Uterus (tissue), 4 donors: ENCODE results near the gene RBM14. TPM values are rescaled to one million over a fixed set of nuclear protein-coding genes. Genes with fewer than 3 reads are reported as not detected.
"Not testable (repeated sequence)": the region's sequence is repeated elsewhere in the genome, so short reads cannot be mapped to it uniquely, and the experiment has no call there.

Source experiments
- DNase-seq, 2 donors: peaks; one replicate each; pipeline ENCODE4 v3.0.0-alpha.2; 2019 to 2020
- H3K27ac ChIP-seq, 2 donors: fragments of 200-600 bp; sonication (generic); 1 replicate in 1 of 2; 2 replicates in 1 of 2; pipeline ENCODE4 v1.5.1; 2016 to 2018
- H3K27me3 ChIP-seq, 2 donors: fragments of 200-600 bp; sonication (generic); one replicate each; pipeline ENCODE4 v1.5.1; 2018 to 2019; ENCODE audit warnings: control low read depth in 1 of 2
- H3K36me3 ChIP-seq, 2 donors: fragments of 200-600 bp; sonication (generic); one replicate each; pipeline ENCODE4 v1.5.1; 2019; ENCODE audit warnings: control low read depth in 1 of 2
- H3K4me1 ChIP-seq, 2 donors: fragments of 200-600 bp; sonication (generic); one replicate each; pipeline ENCODE4 v1.5.1; 2018 to 2019; ENCODE audit warnings: control low read depth in 1 of 2
- H3K4me3 ChIP-seq, 2 donors: fragments of 200-600 bp; sonication (generic); 1 replicate in 1 of 2; 2 replicates in 1 of 2; pipeline ENCODE4 v1.5.1; 2018 to 2019; ENCODE audit warnings: mild to moderate bottlenecking in 1 of 2
- H3K9me3 ChIP-seq, 2 donors: fragments of 200-600 bp; sonication (generic); one replicate each; pipeline ENCODE4 v1.5.1; 2019; ENCODE audit warnings: control low read depth in 1 of 2
- CTCF ChIP-seq, 4 experiments: fragments of 200-600 bp in 2 of 4; fragments of 450-650 bp in 2 of 4; sonication (generic) in 2 of 4; IDR thresholded peaks; one replicate each; pipeline ENCODE4 v1.5.1; 2016 to 2019; ENCODE audit warnings: antibody characterized with exemption in 4 of 4, mild to moderate bottlenecking in 2 of 4, moderate library complexity in 1 of 4
- POLR2A ChIP-seq, 2 donors: fragments of 450-650 bp; IDR thresholded peaks; one replicate each; pipeline ENCODE4 v1.6.1; 2016; ENCODE audit warnings: antibody characterized with exemption in 2 of 2, mild to moderate bottlenecking in 1 of 2, moderate library complexity in 1 of 2
- intact Hi-C: fragments of 100-400 bp; cut with DNase I; formaldehyde crosslinking; loops from one replicate; pipeline ENCODE4 v1.15.1; 2023; ENCODE audit warnings: low total_unique reads
- total RNA-seq, 4 donors: library from RNA; depleted of rRNA in 3 of 4; stranded (reverse); fragments of >200 nt in 3 of 4; gene quantifications; one replicate each; pipeline versions ENCODE4 v1.1.0 to v1.2.4, GENCODE V29; 2014 to 2023
- donor health status: DM: yes; HTN: yes; CAD: no.

Gene RBM14
- total RNA-seq, 4 donors from 2014 or later, result 15.1 to 86.4 (median 53.2) TPM

GRCh38 chr11:66586136-66586535 is 30.3 kb upstream of the RBM14 start:
- H3K36me3 ChIP-seq, result no peaks in the 10 kb centered on the region
- H3K4me3 ChIP-seq, result no peak overlapping the region
- no peaks in the 10 kb centered on the region for H3K4me1 ChIP-seq
- DNase-seq, result no peak
- no peak for TF ChIP-seq CTCF (IDR thresholded peaks at IDR 0.05)
- TF ChIP-seq POLR2A (IDR thresholded peaks at IDR 0.05), result no peak
- no peaks in the 10 kb centered on the region for H3K9me3 ChIP-seq
- H3K27me3 ChIP-seq, result no peaks in the 10 kb centered on the region
- intact Hi-C loops, result no loop called here
- H3K27ac ChIP-seq, result no peak overlapping the region

- H3K27me3 ChIP-seq, H3K27ac ChIP-seq, H3K4me3 ChIP-seq, intact Hi-C loops, H3K9me3 ChIP-seq, DNase-seq, H3K4me1 ChIP-seq, H3K36me3 ChIP-seq: not testable (repeated sequence)
These were observed 27.1 kb upstream of the RBM14 start for GRCh38 chr11:66589315-66589714.

DNA sequence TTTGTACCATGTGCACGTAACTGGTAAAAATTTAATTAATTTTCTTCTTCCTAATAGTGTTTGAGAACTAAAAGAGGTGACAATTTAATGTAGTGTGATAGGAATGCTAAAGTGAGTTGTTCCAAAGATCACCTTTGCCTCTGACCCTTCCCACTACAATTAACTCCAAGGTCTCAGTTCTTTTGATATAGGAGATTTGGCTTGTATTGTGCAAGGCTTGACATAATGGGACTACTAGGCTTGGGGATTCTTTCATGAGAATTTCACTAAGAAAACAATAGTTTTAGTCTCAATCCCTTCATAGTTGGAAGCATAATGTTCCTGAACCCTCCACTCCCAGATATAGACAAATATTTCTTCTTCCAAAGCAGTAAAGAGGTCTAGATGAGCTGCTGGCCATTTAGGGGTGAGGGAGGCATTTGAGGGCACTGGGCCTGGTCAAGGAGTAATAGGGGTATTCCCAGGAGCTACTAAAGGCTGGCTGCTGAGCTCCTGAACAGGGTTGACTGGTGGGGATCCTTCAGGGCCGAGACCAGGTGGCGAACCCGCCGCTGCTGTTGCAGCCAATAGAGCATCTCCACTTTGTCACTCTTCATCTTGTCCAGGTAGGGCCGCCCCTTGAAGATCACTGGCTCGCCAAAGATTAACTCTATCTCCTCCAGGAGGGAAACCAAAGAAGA is 26.3 kb upstream of the RBM14 start:
- no peak overlapping the region for H3K4me3 ChIP-seq
- H3K36me3 ChIP-seq, result no peaks in the 10 kb centered on the region
- H3K4me1 ChIP-seq, result peaks cover 0 to 8% of the 10 kb centered on the region in 2 donors
- TF ChIP-seq POLR2A (IDR thresholded peaks at IDR 0.05), result no peak
- TF ChIP-seq CTCF (IDR thresholded peaks at IDR 0.05), result no peak
- DNase-seq, result no peak
- H3K9me3 ChIP-seq, result no peaks in the 10 kb centered on the region
- H3K27ac ChIP-seq, result no peak overlapping the region
- intact Hi-C loops, result no loop called here
- H3K27me3 ChIP-seq, result no peaks in the 10 kb centered on the region

- intact Hi-C loops, result no loop called here
- Histone ChIP-seq H3K9me3 (no peaks in the 10 kb centered on the region), H3K36me3 (no peaks in the 10 kb centered on the region), H3K27me3 (no peaks in the 10 kb centered on the region), H3K27ac (no peak overlapping the region), H3K4me3 (no peak overlapping the region), H3K4me1 (peaks cover 0 to 8% of the 10 kb centered on the region in 2 donors)
- TF ChIP-seq POLR2A (IDR thresholded peaks at IDR 0.05) (no peak), CTCF (IDR thresholded peaks at IDR 0.05) (no peak)
- no peak for DNase-seq
These were observed 25.3 kb upstream of the RBM14 start for GRCh38 chr11:66591175-66591574.

DNA sequence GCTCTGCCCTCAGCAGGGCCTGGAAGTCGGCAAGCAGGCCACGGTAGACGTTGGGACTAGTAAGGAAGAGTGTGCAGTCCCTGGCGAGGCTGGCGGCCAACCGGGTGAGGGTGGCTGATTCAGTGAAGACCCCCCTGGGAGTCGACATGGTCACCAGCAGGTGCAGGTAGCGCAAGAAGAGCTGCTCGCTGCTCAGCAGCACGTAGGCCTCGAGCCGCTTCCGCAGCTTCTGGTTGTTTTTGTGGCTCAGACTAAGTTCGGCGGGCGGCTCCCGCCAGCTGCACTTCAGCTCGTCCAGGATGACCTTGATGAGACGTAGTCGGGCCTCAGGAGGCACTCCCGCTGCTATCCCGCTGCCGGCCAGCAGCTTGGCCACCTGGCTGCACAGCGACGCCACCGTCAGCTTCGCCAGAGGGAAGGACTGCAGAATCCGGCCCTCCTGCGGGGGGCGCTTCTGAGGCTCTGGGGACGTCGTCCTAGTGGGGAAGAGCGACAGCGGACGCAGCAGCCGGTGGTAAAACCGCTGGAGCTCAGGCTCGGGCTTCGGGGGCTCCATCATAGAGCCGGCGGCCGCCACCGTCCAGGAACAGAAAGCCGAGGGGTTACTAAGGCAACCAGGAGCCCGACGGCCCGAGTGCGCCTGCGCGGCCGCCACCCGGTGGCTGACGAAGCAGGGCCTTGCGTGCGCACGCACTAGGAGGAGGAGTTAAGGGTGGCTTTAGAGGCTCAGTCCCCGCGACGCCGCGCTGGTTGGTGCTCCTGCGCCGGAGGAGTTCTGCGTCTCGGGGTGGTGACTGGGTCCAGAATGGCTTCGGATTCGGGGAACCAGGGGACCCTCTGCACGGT is 23.8 kb upstream of the RBM14 start, which contains the start of the genes CCDC87 and CCS:
CCDC87 (minus strand) TSS at position 607 of the 846 bp plus-strand sequence; CDS start at position 559, 48 bp downstream.
CCS (plus strand) TSS at position 729 of the 846 bp plus-strand sequence; CDS start at position 806, 77 bp downstream.
- intact Hi-C loops, result no loop called here
- H3K4me1 ChIP-seq, result peaks cover 0 to 8% of the 10 kb centered on the region in 2 donors
- DNase-seq, result peak; percentile 98

More for the DNA sequence above, 23.8 kb upstream of the RBM14 start, which contains the start of the genes CCDC87 and CCS:
- peak within 1 kb of the TSS; percentile 59 to 63 for H3K4me3 ChIP-seq
- H3K36me3 ChIP-seq, result no peaks in the 10 kb centered on the region
- H3K9me3 ChIP-seq, result no peaks in the 10 kb centered on the region
- TF ChIP-seq POLR2A (IDR thresholded peaks at IDR 0.05) (peak; percentile 89 to 93), CTCF (IDR thresholded peaks at IDR 0.05) (peak; percentile 49 to 72 (median 65))
- no peaks in the 10 kb centered on the region for H3K27me3 ChIP-seq
- peak within 1 kb of the TSS; percentile 83 for H3K27ac ChIP-seq
